Activated T-cell treated with anti-CD3 and anti-CD28 coated beads, Interleukin-2, amount 50 U/mL, for 72 hours (primary cell): Measurements from ENCODE around the gene VGLL4. TPM values are rescaled to one million over a fixed set of nuclear protein-coding genes. Genes with fewer than 3 reads are reported as not detected.
"Not testable (repeated sequence)": the region's sequence is repeated elsewhere in the genome, so short reads cannot be mapped to it uniquely, and the experiment has no call there.

Experiments
- ATAC-seq, 2 donors: fragments of 150-1000 bp; cut with Tn5 transposase; replicated peaks in 1 of 2; 2 replicates each; pipeline ENCODE4 v1.10.0; 2021; ENCODE audit warnings: moderate library complexity in 2 of 2, mild to moderate bottlenecking in 1 of 2
- DNase-seq, 2 donors: peaks; one replicate each; pipeline ENCODE4 v3.0.0; 2021 to 2022; ENCODE audit warnings: mixed read lengths in 1 of 2
- H3K27ac Mint-ChIP-seq: one replicate; pipeline ENCODE4 v1.8.0; 2022; ENCODE audit warnings: mild to moderate bottlenecking, moderate library complexity, mixed read lengths
- H3K27me3 Mint-ChIP-seq: one replicate; pipeline ENCODE4 v1.8.0; 2022; ENCODE audit warnings: low read depth, mixed read lengths
- H3K36me3 Mint-ChIP-seq, 2 donors: one replicate each; pipeline ENCODE4 v1.8.0; 2022; ENCODE audit warnings: mixed read lengths in 2 of 2, mild to moderate bottlenecking in 1 of 2; ENCODE audit not compliant: insufficient read depth in 2 of 2
- H3K4me1 Mint-ChIP-seq: one replicate; pipeline ENCODE4 v1.8.0; 2022; ENCODE audit warnings: low read depth, mixed read lengths
- H3K4me3 Mint-ChIP-seq, 2 donors: one replicate each; pipeline ENCODE4 v1.8.0; 2022; ENCODE audit warnings: mild to moderate bottlenecking in 2 of 2, mixed read lengths in 2 of 2, moderate library complexity in 2 of 2
- H3K9me3 Mint-ChIP-seq, 2 donors: one replicate each; pipeline ENCODE4 v1.8.0; 2022; ENCODE audit warnings: mixed read lengths in 2 of 2
- total RNA-seq, 2 donors: library from RNA; stranded (reverse); gene quantifications; one replicate each; pipeline ENCODE4 v1.2.3, GENCODE V29; 2022

VGLL4 gene
- total RNA-seq, 2 donors from 2014 or later, result 22.3 to 23.7 TPM

DNA sequence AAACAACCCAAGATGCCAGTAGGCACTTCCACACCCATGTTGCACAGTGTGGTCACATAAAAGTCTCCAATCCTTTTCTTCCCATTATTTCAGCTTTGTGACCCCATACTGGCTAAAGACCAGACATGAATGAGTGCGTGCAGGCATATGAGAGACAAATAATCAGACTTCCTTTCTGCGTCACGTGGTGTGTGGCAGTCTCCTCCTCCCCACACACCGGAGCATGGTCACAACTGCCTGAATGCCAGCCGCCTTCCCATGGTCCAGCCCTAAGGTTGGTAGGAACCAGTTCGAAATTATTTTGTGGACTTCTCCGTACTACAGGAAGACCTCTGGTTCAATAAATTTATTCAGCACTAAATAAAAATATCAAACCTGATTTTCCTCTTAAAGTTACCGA, 65.5 kb downstream of the VGLL4 start:
- ATAC-seq (no peak), DNase-seq (no peak)
- no peak overlapping the region for H3K4me3 Mint-ChIP-seq
- peaks cover 30% of the 10 kb centered on the region for H3K4me1 Mint-ChIP-seq
- peaks cover 0 to 4% of the 10 kb centered on the region in 2 donors for H3K36me3 Mint-ChIP-seq
- H3K27me3 Mint-ChIP-seq, result no peaks in the 10 kb centered on the region
- no peak overlapping the region for H3K27ac Mint-ChIP-seq
- no peaks in the 10 kb centered on the region for H3K9me3 Mint-ChIP-seq

DNA sequence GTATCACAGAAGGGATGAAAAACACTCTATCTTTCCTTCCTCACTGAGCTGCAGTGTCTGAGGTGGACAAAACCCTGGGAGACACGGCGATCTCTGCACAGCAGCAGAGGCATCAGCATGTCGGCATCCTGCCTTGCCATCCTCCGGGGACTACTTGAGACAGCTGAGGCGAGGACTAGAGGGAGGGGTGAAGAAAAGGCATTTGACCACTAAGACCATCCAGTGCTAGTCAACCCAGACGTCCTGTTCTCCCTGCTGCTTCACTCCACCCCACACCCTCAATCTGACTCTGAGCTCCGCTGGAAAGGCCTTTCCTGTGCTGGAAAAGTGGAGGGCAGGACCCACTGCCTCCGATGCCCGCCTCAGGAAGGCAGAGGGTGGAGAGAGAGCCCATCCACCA, 67.3 kb downstream of the VGLL4 start:
- ATAC-seq (no peak), DNase-seq (no peak)
- Mint-ChIP-seq H3K9me3 (no peaks in the 10 kb centered on the region), H3K27me3 (no peaks in the 10 kb centered on the region), H3K36me3 (peaks cover 0 to 5% of the 10 kb centered on the region in 2 donors), H3K4me1 (peaks cover 14% of the 10 kb centered on the region), H3K4me3 (no peak overlapping the region), H3K27ac (no peak overlapping the region)

DNA sequence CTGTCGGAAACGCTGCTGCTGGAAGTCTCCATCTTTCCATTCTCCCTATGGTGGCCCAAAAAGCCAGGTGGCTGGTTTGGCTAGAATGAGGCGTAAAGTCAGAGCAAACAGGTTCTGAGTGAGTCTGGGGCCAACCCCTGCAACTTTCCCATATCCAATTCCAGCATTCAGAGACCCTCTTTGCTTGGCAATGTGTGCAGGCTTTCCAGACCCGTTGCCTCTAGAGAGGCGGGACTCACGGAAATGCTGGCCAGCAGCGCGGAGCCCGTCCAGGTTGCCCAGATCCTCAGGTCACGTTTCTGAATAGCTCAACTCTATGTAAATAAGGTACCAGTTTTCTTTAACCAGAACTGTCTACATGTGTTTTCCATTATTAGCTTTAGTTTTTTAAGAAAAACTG, 68.0 kb downstream of the VGLL4 start:
- DNase-seq, result no peak
- H3K4me1 Mint-ChIP-seq, result peaks cover 9% of the 10 kb centered on the region

DNA sequence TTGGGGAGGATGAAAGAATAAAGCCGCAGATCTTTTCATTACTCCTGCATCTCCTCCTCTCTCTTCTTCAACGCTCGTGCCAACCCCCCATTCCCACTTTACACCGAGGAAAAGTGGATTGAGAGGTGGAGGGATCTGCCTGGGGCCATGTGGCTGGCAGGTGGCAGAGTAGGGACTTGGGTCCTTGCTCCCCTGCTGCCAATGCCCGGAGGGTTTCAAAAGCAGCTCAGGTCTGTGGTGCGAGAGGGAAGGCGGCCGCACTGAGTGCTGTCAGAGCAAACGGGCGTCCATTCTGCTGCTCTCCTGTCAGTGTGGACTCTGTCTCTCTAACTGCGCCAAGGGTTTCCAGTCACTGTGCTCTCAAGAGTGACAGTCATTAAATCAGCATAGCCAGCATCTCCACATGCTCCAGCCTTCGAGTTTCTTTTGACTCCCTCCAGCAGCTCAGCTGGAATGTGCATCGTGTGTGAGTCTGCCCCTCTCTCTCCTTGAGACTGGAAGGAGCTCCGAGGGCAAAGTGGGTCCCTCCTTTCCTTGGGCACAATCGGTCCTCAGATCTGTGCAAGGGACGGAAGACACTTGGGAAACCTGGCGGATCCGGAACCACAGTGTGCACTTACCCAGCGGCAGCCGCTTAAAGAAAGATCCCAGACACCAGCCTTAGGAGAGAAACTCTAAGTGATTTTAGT, 68.6 kb downstream of the VGLL4 start:
- H3K36me3 Mint-ChIP-seq, result peaks cover 0 to 3% of the 10 kb centered on the region in 2 donors
- H3K4me1 Mint-ChIP-seq, result peaks cover 5% of the 10 kb centered on the region
- no peak for ATAC-seq

More for the DNA sequence above, 68.0 kb downstream of the VGLL4 start:
- Mint-ChIP-seq H3K9me3 (no peaks in the 10 kb centered on the region), H3K4me3 (no peak overlapping the region), H3K27me3 (no peaks in the 10 kb centered on the region), H3K27ac (no peak overlapping the region), H3K36me3 (peaks cover 0 to 5% of the 10 kb centered on the region in 2 donors)
- no peak for ATAC-seq

DNA sequence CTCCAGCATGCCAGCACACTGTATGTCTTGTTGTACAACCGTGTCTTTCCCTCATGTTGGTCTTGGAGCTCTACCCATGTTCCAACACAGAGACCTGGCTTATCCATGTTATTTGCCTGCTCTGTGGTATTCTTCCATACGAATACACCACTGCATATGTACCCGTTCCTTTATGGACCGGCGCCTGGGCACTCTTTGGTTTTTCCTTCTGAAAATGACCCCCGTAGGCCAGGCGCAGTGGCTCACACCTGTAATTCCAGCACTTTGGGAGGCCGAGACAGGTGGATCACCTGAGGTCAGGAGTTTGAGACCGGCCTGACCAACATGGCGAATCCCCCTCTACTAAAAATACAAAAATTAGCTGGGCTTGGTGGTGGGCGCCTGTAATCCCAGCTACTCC, 71.1 kb downstream of the VGLL4 start:
- not testable (repeated sequence) for DNase-seq, H3K27me3 Mint-ChIP-seq, H3K4me3 Mint-ChIP-seq, ATAC-seq, H3K36me3 Mint-ChIP-seq, H3K27ac Mint-ChIP-seq, H3K4me1 Mint-ChIP-seq, H3K9me3 Mint-ChIP-seq

More for the DNA sequence above, 68.6 kb downstream of the VGLL4 start:
- DNase-seq, result no peak
- Mint-ChIP-seq H3K9me3 (no peaks in the 10 kb centered on the region), H3K27ac (no peak overlapping the region), H3K4me3 (no peak overlapping the region), H3K27me3 (no peaks in the 10 kb centered on the region)

DNA sequence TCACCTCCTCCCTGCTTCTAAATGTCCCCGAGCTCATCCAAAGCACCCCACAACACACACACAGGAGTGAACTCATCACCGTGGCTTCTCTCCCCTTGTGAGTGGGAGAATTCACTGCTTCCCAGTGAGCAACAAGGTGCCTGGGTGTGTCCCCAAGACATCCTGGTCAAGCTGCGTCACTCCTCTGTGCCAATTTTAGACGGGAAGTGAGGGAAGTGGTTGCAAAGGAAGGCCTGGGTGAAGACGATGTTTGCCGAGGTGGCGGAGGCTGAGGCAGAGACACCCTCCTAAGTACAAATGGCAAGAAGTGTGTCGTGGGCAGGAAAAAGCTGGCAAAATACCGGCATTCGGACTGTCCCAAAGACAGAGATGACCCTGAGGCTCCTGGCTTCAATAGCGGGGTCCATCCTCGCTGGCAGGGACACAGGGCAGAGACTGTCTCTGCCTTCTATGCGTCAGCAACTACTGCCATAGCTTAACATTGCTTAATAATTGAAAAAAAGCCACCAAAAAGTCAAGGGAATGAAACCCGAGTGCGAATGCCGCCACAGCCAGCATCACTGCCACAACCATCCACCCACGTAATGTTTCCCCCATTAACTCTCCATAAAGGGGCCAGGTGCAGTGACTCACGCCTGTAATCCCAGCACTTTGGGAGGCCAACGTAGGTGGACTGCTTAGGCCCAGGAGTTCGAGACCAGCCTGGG, 72.8 kb downstream of the VGLL4 start:
- Mint-ChIP-seq H3K36me3 (peaks cover 0 to 3% of the 10 kb centered on the region in 2 donors), H3K27me3 (no peaks in the 10 kb centered on the region), H3K4me1 (peaks cover 8% of the 10 kb centered on the region), H3K4me3 (no peak overlapping the region), H3K9me3 (no peaks in the 10 kb centered on the region), H3K27ac (no peak overlapping the region)
- DNase-seq (no peak), ATAC-seq (no peak)

DNA sequence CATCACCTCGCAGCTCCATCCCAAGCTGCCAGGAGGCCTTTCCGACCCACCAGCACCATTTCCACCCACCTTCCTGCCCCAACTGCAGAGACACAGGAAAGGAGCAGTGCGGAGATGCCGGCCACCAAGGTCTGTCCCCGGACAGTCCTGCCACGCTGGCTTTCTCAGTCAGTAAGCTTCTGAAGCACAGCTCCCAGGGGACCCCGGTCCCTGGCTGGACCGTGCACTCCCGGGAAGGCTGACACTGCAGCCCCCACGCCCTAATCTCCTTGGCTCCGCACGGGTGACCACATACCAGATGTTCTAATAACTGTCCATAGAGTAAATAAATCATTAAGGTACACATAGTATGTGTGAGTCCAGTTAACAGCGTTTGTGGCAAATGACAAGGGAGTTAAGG, 73.5 kb downstream of the VGLL4 start:
- ATAC-seq (no peak), DNase-seq (no peak)
- H3K4me3 Mint-ChIP-seq, result no peak overlapping the region
- H3K27ac Mint-ChIP-seq, result no peak overlapping the region
- no peaks in the 10 kb centered on the region for H3K9me3 Mint-ChIP-seq
- no peaks in the 10 kb centered on the region for H3K27me3 Mint-ChIP-seq
- peaks cover 8% of the 10 kb centered on the region for H3K4me1 Mint-ChIP-seq
- H3K36me3 Mint-ChIP-seq, result peaks cover 0 to 3% of the 10 kb centered on the region in 2 donors

DNA sequence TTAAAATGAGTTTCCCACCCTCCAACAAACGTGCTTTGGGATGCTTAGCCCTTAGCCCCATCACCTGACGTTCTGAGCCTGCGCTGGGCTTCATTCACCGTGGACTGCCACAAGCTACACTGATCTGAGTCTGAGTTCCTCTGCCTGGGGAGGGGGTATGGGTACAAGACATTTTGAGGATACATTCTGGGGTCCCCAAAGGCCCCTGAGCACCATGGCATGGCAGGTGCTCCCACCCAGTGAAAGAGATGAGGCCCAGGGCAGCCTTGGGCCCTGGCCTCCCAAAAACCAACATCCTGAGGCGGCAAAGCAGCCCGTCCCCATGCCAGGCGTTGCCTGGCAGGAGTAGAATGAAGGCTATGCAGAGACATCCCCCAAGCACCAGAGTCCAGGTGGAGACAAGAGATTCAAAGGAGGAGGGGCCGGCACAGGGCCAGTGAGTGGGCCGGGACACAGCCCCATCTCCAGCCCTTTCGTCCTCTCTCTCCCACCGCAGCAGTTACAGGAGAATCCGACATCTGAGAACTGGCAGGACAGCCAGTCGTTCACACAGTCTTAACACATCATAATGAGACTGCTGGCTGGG, 74.5 kb downstream of the VGLL4 start:
- DNase-seq, result no peak
- Mint-ChIP-seq H3K27ac (no peak overlapping the region), H3K4me1 (peaks cover 8% of the 10 kb centered on the region), H3K9me3 (no peaks in the 10 kb centered on the region), H3K27me3 (no peaks in the 10 kb centered on the region), H3K36me3 (peaks cover 0 to 3% of the 10 kb centered on the region in 2 donors), H3K4me3 (no peak overlapping the region)
- no peak for ATAC-seq

DNA sequence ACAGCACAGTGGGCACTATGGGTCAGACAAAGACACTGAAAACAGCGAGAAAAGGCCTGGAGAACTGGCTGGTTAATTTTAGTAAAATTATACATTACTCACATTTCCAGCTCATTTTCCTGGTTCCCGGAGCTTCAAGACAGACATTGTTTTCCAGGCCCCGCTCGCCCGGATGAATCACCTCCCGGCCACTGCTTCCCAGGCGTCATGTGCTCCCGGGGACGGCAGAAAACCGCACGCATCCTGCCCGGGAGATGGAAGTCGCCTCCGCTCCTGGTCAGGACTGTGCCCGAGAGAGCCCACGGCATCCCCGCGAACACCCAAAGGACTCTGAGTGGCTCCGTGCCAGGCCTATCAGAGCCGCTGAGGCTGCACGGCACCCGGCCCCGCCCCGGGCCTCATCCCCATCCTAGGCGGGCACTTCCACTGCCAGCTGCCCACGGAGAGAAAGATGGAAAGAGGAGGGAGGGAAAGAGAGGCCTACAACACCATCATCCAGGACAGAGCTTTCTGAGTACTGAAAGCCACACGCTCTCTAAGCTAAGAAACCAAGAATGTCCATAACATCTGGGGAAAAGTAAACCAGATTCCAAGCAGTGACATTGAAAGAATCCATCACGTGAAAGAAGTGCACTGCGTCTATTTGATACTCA, 75.1 kb downstream of the VGLL4 start:
- Mint-ChIP-seq H3K4me3 (no peak overlapping the region), H3K4me1 (peaks cover 8% of the 10 kb centered on the region), H3K27ac (no peak overlapping the region), H3K9me3 (no peaks in the 10 kb centered on the region), H3K27me3 (no peaks in the 10 kb centered on the region), H3K36me3 (peaks cover 0 to 3% of the 10 kb centered on the region in 2 donors)
- no peak for ATAC-seq
- DNase-seq, result no peak

DNA sequence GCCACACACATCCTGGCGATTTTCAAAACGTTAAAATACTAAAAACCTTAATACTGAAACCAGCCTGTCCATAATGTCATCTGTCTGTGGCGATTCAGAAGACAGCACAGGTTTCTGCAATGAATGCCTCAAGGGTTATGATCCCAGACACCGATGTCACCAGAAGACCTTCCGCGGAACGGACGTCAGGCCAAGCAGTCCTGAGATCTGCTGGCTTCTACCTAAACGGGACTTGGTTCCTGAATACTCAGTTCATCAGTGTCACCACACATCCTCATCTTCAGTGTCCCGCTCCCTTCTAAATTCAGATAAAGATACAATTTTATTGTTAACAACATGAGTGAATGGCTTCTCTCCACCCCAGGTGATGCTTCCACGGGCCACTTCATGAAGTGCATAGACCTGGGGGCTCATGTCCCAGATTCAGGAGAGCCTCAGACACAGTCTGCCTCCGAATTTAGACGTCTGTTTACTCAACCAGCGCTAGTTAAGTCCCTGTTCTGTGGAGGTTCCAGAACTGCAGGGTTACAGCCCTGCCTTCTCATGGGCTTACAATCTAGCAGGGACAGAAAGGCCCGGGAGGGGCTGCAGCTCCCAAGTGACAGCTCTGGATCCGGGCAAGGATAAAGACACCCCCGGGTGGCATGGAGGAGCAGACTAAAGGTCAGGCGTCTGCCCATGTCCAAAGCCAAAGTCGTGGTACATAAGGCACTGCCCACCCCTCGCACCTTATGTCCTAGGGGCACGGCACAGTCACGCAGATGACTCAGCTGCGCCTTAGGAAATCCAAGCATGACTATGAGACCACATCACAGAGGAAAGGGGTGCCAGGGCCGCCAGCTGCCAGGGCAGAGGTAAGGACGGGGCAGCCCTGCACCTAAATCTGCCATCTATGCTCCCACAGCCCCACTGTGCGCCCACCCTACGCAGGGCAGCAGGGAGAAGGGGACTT, 75.9 kb downstream of the VGLL4 start:
- H3K27ac Mint-ChIP-seq, result no peak overlapping the region
- no peak overlapping the region for H3K4me3 Mint-ChIP-seq
- peaks cover 0 to 2% of the 10 kb centered on the region in 2 donors for H3K36me3 Mint-ChIP-seq
- H3K27me3 Mint-ChIP-seq, result no peaks in the 10 kb centered on the region
- DNase-seq, result peak in 1 of 2 donors; percentile 15
- peaks cover 8% of the 10 kb centered on the region for H3K4me1 Mint-ChIP-seq
- no peaks in the 10 kb centered on the region for H3K9me3 Mint-ChIP-seq
- ATAC-seq, result peak in 1 of 2 donors; percentile 63

DNA sequence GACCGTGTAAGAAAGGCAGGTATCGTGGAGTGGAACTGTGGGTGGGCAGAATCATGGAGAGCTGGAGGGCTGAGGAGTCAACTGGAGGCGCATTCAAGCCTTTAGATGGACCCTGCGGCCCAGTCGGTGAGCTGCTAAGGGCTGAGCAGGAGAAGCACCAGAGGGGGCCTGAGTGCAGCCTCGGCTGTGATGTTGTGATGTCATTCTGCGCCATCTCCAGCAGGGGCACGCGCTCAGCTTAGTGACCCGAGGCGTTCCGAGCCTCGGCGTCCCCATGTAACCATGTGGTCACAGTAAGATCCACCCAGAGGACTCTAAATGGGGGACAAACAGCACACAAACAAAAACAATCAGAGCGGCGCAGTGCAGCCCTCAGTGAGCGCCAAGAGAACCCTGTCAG, 76.8 kb downstream of the VGLL4 start:
- no peak overlapping the region for H3K27ac Mint-ChIP-seq
- H3K36me3 Mint-ChIP-seq, result peaks cover 0 to 2% of the 10 kb centered on the region in 2 donors
- no peak overlapping the region for H3K4me3 Mint-ChIP-seq
- H3K27me3 Mint-ChIP-seq, result no peaks in the 10 kb centered on the region
- no peak for DNase-seq
- ATAC-seq, result no peak
- peaks cover 8% of the 10 kb centered on the region for H3K4me1 Mint-ChIP-seq
- no peaks in the 10 kb centered on the region for H3K9me3 Mint-ChIP-seq

DNA sequence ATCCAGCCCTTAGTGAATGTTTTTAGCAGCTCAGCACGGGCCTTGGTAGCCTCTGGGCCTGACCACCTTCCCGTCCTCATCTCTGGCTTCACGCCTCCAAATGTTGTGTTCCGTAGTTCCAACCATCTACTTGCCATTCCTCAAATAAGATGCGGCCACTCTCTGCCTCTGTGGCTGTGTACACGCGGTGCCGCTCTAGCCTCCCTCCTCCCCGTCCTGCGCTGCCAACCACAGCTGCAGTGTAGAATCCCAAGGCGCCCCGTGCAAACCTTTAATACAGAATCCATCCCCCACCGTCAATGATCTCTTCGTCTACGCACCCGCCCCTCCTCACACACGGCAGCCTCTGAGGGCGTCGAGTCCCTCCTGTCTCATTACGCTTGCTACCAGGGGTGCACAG, 77.2 kb downstream of the VGLL4 start:
- Mint-ChIP-seq H3K4me1 (peaks cover 8% of the 10 kb centered on the region), H3K4me3 (no peak overlapping the region), H3K36me3 (peaks cover 0 to 2% of the 10 kb centered on the region in 2 donors), H3K27ac (no peak overlapping the region), H3K9me3 (no peaks in the 10 kb centered on the region), H3K27me3 (no peaks in the 10 kb centered on the region)
- no peak for ATAC-seq
- DNase-seq, result no peak
